NOMO-1 (cell line): ENCODE data around the gene PTGER1.

ENCODE experiments used
- DNase-seq, 2 experiments: peaks; one replicate each; lab custom pipeline; 2025; ENCODE audit not compliant: unreplicated experiment in 2 of 2; lab: John Stamatoyannopoulos, UW

PTGER1 gene

GRCh38 chr19:14442891-14443631, 32.1 kb downstream of the PTGER1 start:
- no peak for DNase-seq

GRCh38 chr19:14441041-14441938, 33.9 kb downstream of the PTGER1 start:
- DNase-seq, result no peak

GRCh38 chr19:14440049-14440448, 35.1 kb downstream of the PTGER1 start:
- DNase-seq, result peak; percentile 90 to 94

GRCh38 chr19:14439014-14439413, 36.1 kb downstream of the PTGER1 start:
- peak in 1 of 2 experiments; percentile 25 for DNase-seq

GRCh38 chr19:14437578-14438140, 37.5 kb downstream of the PTGER1 start:
- DNase-seq, result no peak

GRCh38 chr19:14435320-14436050, 39.7 kb downstream of the PTGER1 start:
- no peak for DNase-seq

GRCh38 chr19:14434543-14435319, 40.4 kb downstream of the PTGER1 start:
- peak; percentile 48 to 61 for DNase-seq

GRCh38 chr19:14433554-14434501, 41.3 kb downstream of the PTGER1 start:
- no peak for DNase-seq

GRCh38 chr19:14432791-14433553, 42.2 kb downstream of the PTGER1 start, which contains the start of gene PKN1:
TSS of gene PKN1 (plus strand) at chr19:14433306. CDS start at chr19:14433522, 216 bp downstream.
- peak in 1 of 2 experiments; percentile 20 for DNase-seq

GRCh38 chr19:14430712-14431111, 44.4 kb downstream of the PTGER1 start:
- DNase-seq, result no peak

GRCh38 chr19:14428882-14429416, 46.2 kb downstream of the PTGER1 start:
- DNase-seq, result no peak

- DNase-seq, result no peak
These were observed 47.7 kb downstream of the PTGER1 start for GRCh38 chr19:14427461-14427860.

GRCh38 chr19:14425696-14426138, 49.4 kb downstream of the PTGER1 start:
- DNase-seq, result no peak
